ENCODE results near the gene AFG3L2.
"Not testable (repeated sequence)": the region's sequence is repeated elsewhere in the genome, so short reads cannot be mapped to it uniquely, and the experiment has no call there.

Gene AFG3L2

GRCh38 chr18:12394428-12394827 is 17.4 kb upstream of the AFG3L2 start:
- DNase-seq, result peak; percentile 53

- peak; percentile 58 for DNase-seq
Measured at GRCh38 chr18:12393998-12394397, 17.0 kb upstream of the AFG3L2 start.

GRCh38 chr18:12393510-12393909 is 16.5 kb upstream of the AFG3L2 start:
- DNase-seq, result no peak

- DNase-seq, result peak; percentile 66
Measured at GRCh38 chr18:12391487-12392165, 14.6 kb upstream of the AFG3L2 start.

GRCh38 chr18:12388442-12388841 is 11.4 kb upstream of the AFG3L2 start:
- no peak for DNase-seq

- DNase-seq, result no peak
Measured at GRCh38 chr18:12384261-12384660, 7.2 kb upstream of the AFG3L2 start.

- DNase-seq, result peak; percentile 6
Measured at GRCh38 chr18:12383759-12384158, 6.7 kb upstream of the AFG3L2 start.

GRCh38 chr18:12382221-12382814 is 5.3 kb upstream of the AFG3L2 start:
- DNase-seq, result not testable (repeated sequence)

GRCh38 chr18:12378198-12378558 is 1.2 kb upstream of the AFG3L2 start:
- DNase-seq, result not testable (repeated sequence)

- DNase-seq, result peak; percentile 100
Measured at GRCh38 chr18:12377556-12378197, 650 bp upstream of the AFG3L2 start.

- DNase-seq, result peak; percentile 62
Measured at GRCh38 chr18:12376034-12376753, 833 bp downstream of the AFG3L2 start.

- DNase-seq, result no peak
Measured at GRCh38 chr18:12374401-12374800, 2.6 kb downstream of the AFG3L2 start.

GRCh38 chr18:12373771-12374116 is 3.3 kb downstream of the AFG3L2 start:
- no peak for DNase-seq

- DNase-seq, result no peak
Measured at GRCh38 chr18:12373116-12373770, 3.8 kb downstream of the AFG3L2 start.

GRCh38 chr18:12372406-12372805 is 4.6 kb downstream of the AFG3L2 start:
- DNase-seq, result no peak

GRCh38 chr18:12371590-12371989 is 5.4 kb downstream of the AFG3L2 start:
- DNase-seq, result no peak

GRCh38 chr18:12369211-12369610 is 7.8 kb downstream of the AFG3L2 start:
- no peak for DNase-seq

- no peak for DNase-seq
Measured at GRCh38 chr18:12366784-12367183, 10.2 kb downstream of the AFG3L2 start.

- no peak for DNase-seq
Measured at GRCh38 chr18:12366379-12366778, 10.6 kb downstream of the AFG3L2 start.

GRCh38 chr18:12362473-12363174 is 14.4 kb downstream of the AFG3L2 start:
- no peak for DNase-seq

- no peak for DNase-seq
Measured at GRCh38 chr18:12361770-12362378, 15.2 kb downstream of the AFG3L2 start.

- DNase-seq, result no peak
Measured at GRCh38 chr18:12359515-12359927, 17.5 kb downstream of the AFG3L2 start.
